ENCODE data around the gene GALNT12. TPM values are rescaled to one million over a fixed set of nuclear protein-coding genes. Genes with fewer than 3 reads are reported as not detected.

GALNT12 gene
- total and polyA plus RNA-seq, 4 donors: 0.16 to 1.4 (median 0.25) TPM; not detected in 1

GRCh38 chr9:98807814-98808195 lies 335 bp downstream of the GALNT12 start:
- DNase-seq (ENCODE audit: low spot score): no peak
- H3K27me3 ChIP-seq (ENCODE audit: control insufficient read depth in 4 of 4, insufficient read depth in 4 of 4, low read length in 3 of 4): peaks cover 0 to 12% (median 2%) of the 10 kb centered on the region in 4 donors
- TF ChIP-seq SP1 (IDR thresholded peaks at IDR 0.05) (no peak), YY1 (IDR thresholded peaks at IDR 0.05) (no peak), EGR1 (IDR thresholded peaks at IDR 0.05; ENCODE audit: low read depth in 2 of 2) (no peak), ZBTB33 (IDR thresholded peaks at IDR 0.05) (no peak), GABPA (IDR thresholded peaks at IDR 0.05 in 1 of 2, conservative IDR thresholded peaks at IDR 0.05 in 1 of 2) (no peak), FOXA1 (IDR thresholded peaks at IDR 0.05) (no peak), RXRA (IDR thresholded peaks at IDR 0.05) (no peak), TAF1 (conservative IDR thresholded peaks at IDR 0.05) (no peak), REST (IDR thresholded peaks at IDR 0.05) (no peak), FOXA2 (IDR thresholded peaks at IDR 0.05) (no peak)
- H3K9ac ChIP-seq (ENCODE audit: low read depth in 1 of 2, low read length in 2 of 2): no peak overlapping the region
- WGBS: 3% methylated on average over 46 of the region's 46 CpGs
- H3K9me3 ChIP-seq (ENCODE audit: control insufficient read depth in 4 of 4, low read length in 3 of 4): no peaks in the 10 kb centered on the region
- H3K36me3 ChIP-seq (ENCODE audit: control insufficient read depth in 4 of 4, insufficient read depth in 3 of 4, low read depth in 1 of 4, low read length in 3 of 4): no peaks in the 10 kb centered on the region
- no peak overlapping the region for H3K27ac ChIP-seq (ENCODE audit: low read depth in 1 of 2, low read length in 2 of 2)
- H3K4me3 ChIP-seq (ENCODE audit: low read depth in 1 of 3, low read length in 3 of 3): peak overlapping the region in 2 of 3 donors; percentile 24 to 70
- peaks cover 3 to 6% (median 5%) of the 10 kb centered on the region in 4 donors for H3K4me1 ChIP-seq (ENCODE audit: control insufficient read depth in 4 of 4, insufficient read depth in 4 of 4, low read length in 3 of 4)

- H3K9ac ChIP-seq (ENCODE audit: low read depth in 1 of 2, low read length in 2 of 2): no peak overlapping the region
These were observed 943 bp downstream of the GALNT12 start for GRCh38 chr9:98808411-98808815.

GRCh38 chr9:98808875-98809274 lies 1.4 kb downstream of the GALNT12 start:
- TF ChIP-seq NR2F2 (IDR thresholded peaks at IDR 0.05) (no peak), REST (IDR thresholded peaks at IDR 0.05) (no peak), YY1 (IDR thresholded peaks at IDR 0.05) (no peak), SP1 (IDR thresholded peaks at IDR 0.05) (no peak), RXRA (IDR thresholded peaks at IDR 0.05) (no peak)
- peaks cover 3 to 6% (median 5%) of the 10 kb centered on the region in 4 donors for H3K4me1 ChIP-seq (ENCODE audit: control insufficient read depth in 4 of 4, insufficient read depth in 4 of 4, low read length in 3 of 4)
- WGBS: 87% methylated on average over 2 of the region's 2 CpGs

More at GRCh38 chr9:98808411-98808815, 943 bp downstream of the GALNT12 start:
- Histone ChIP-seq H3K27ac (ENCODE audit: low read depth in 1 of 2, low read length in 2 of 2) (no peak overlapping the region), H3K4me1 (ENCODE audit: control insufficient read depth in 4 of 4, insufficient read depth in 4 of 4, low read length in 3 of 4) (peaks cover 3 to 6% (median 5%) of the 10 kb centered on the region in 4 donors), H3K4me3 (ENCODE audit: low read depth in 1 of 3, low read length in 3 of 3) (peak overlapping the region in 1 of 3 donors; percentile 70), H3K9me3 (ENCODE audit: control insufficient read depth in 4 of 4, low read length in 3 of 4) (no peaks in the 10 kb centered on the region), H3K36me3 (ENCODE audit: control insufficient read depth in 4 of 4, insufficient read depth in 3 of 4, low read depth in 1 of 4, low read length in 3 of 4) (no peaks in the 10 kb centered on the region), H3K27me3 (ENCODE audit: control insufficient read depth in 4 of 4, insufficient read depth in 4 of 4, low read length in 3 of 4) (peaks cover 0 to 12% (median 2%) of the 10 kb centered on the region in 4 donors)
- no peak for TF ChIP-seq HNF4G (IDR thresholded peaks at IDR 0.05)
- no peak for TF ChIP-seq HNF4A (conservative IDR thresholded peaks at IDR 0.05)
- TF ChIP-seq JUND (IDR thresholded peaks at IDR 0.05): no peak
- TF ChIP-seq RXRA (IDR thresholded peaks at IDR 0.05): no peak
- TF ChIP-seq SP1 (IDR thresholded peaks at IDR 0.05): no peak
- TF ChIP-seq ATF3 (IDR thresholded peaks at IDR 0.05): no peak
- DNase-seq (ENCODE audit: low spot score): no peak
- WGBS: 49% methylated on average over 17 of the region's 17 CpGs

More at GRCh38 chr9:98808875-98809274, 1.4 kb downstream of the GALNT12 start:
- no peak for DNase-seq (ENCODE audit: low spot score)
- Histone ChIP-seq H3K36me3 (ENCODE audit: control insufficient read depth in 4 of 4, insufficient read depth in 3 of 4, low read depth in 1 of 4, low read length in 3 of 4) (no peaks in the 10 kb centered on the region), H3K27ac (ENCODE audit: low read depth in 1 of 2, low read length in 2 of 2) (no peak overlapping the region), H3K4me3 (ENCODE audit: low read depth in 1 of 3, low read length in 3 of 3) (no peak overlapping the region), H3K9me3 (ENCODE audit: control insufficient read depth in 4 of 4, low read length in 3 of 4) (no peaks in the 10 kb centered on the region), H3K27me3 (ENCODE audit: control insufficient read depth in 4 of 4, insufficient read depth in 4 of 4, low read length in 3 of 4) (peaks cover 0 to 12% (median 2%) of the 10 kb centered on the region in 4 donors), H3K9ac (ENCODE audit: low read depth in 1 of 2, low read length in 2 of 2) (no peak overlapping the region)
